NCI-H187 treated with DMSO at 0.1 percent for 48 hours (cell line): ENCODE results near the gene MMP25.
"Not testable (repeated sequence)": the region's sequence is repeated elsewhere in the genome, so short reads cannot be mapped to it uniquely, and the experiment has no call there.

Experiments used
- DNase-seq: peaks from one replicate; lab custom pipeline; 2025; lab: John Stamatoyannopoulos, UW

The MMP25 gene

DNA sequence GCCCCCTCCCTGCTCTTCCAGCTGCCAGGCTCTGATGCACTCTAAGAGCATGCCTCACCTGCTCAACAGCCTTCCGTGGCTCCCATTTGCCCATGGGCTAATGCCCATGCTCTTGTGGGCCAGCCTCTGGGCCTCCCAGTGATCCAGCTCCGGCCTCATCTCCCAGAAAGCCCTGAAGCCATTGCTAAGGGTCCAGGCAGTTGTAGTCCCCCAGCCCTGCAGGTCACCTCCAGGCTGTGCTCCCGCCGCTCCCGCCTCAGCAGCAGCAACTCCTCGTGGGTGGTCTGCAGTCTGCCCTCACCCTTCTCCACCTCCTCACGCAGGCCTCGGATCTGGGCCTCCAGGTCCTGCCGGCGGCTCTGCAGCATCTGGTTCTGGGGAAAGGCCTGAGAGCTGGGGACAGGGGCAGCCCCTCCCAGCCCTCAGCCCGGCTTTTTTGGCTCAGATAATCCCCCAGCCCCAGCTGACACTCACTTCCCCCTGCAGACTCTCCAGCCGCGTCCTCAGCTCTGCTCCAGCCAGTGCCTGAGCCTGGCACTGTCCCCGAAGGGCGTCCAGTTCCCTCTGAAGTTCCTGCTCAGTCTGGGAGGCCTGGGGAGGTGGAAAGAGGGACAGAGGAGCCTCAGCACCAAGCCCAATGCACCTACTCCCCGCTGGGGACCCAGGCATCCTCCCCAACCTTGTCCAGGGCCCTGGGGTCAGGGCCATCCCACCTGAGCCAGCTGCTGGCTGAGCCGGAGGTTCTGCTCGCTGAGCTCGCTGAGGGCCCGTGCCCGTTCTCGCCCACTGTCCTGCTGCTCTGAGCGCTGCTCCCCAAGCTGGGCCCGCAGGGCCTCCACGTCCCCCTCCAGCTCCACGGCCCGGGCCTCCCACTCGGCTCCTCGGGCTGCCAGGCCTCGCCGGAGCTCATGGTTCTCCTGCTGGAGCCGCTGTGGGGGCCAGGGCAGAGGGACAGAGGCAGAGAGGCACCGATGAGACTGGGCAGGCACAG is 15.8 kb upstream of the MMP25 start:
- DNase-seq: no peak

GRCh38 chr16:3032624-3033023 is 13.7 kb upstream of the MMP25 start:
- no peak for DNase-seq

DNA sequence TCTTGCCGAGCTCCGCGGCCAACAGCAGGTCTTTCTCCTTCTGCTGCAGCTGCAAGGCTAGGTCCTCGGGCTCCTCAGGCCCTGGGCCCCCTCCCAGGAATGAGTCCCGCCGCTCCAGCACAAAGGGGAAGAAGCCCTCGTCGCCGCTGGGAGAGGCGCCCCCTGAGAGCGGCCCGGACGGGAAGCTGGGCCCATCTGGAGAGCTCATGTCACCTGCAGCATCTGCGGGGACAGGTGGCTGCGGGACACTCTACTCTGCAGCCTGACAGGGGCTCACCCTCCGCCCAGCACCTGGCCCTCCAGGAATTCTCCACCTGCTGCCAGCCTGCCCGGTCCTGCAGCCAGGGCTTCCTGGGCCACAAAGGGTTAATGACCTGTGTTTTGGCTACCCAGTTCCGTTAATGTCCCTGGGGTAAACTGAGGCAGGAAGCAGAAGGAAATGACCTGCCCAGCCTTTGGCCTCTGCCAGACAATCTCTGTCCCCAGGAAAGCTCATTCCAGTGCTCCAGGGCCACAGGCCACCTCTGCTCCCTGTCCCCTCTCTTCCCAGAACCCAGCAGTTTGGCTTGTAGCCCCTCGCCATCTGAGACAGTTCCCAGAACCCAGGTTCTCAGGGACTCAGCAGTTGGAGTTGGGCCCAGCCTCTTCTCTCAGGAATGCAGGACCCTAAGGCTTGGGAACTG is 10.9 kb upstream of the MMP25 start:
- no peak for DNase-seq

DNA sequence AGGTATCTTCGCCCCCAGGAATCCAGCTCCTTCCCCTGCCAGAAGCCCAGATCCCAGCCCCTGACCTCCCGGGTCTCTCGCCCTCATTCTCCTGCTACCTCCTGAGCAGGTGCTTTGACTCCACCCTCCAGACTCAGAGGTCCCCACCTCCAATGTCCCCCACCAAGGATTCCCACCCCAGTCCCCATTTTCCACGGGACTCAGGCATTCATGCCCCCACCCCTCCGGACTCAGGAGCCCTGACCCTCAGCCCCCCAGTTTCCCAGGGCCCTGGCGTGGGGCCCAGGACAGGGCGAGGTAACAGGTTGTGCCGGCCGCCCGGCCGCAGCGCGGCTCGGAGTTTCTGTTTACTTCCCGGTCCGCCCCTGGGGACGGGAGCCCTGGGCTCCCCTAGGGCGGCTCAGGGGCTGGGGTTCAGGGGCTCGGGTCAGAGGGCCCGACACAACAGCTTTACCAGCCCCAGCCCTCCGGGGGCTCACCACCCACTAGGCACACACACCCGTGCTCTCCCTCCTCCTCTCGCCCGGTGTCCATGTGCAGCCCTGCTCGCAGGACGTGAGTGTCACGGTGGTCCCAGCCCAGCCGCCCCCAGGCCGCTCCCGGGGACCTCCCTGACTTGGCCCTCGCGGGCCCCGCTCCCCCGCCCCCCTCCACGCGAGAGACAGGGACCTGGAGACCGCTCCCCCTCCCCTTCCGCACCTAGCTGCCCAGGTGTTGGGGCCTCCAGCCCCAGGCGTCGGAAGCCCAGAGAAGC is 10.2 kb upstream of the MMP25 start:
- no peak for DNase-seq

DNA sequence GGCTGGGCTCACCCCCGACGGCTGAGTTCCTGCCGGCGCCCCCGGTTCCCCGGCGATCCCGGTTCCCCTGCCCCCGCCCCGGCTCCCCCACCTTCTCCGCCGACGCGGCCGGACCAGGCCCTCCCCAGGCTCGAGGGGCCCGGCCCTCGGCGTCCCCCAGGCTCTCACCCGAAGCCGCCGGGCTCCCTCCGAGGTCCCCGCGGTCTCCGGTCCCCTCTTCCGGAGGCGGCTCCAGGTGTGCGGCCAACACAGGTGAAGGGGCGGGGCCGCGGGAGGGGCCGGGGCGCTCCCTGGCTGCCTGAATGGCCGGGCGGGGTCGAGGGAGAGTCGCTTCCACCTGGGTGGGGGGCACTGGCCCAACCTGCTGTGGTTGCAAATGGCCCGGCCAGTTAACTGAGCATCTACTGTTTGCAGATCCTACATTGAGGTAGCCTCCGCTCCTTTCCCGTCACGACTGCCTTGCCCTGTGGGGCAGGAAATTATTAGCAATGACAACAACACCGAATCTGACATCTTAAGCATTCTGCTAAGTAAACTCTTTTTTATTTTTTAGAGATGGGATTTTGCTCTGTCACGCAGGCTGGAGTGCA is 9.5 kb upstream of the MMP25 start, which contains the start of gene BICDL2:
TSS of gene BICDL2 (minus strand) at position 219 of the 590 bp plus-strand sequence. CDS start 1,448 bp downstream, outside the sequence.
- no peak for DNase-seq

GRCh38 chr16:3038256-3038655 is 8.1 kb upstream of the MMP25 start:
- DNase-seq: no peak

DNA sequence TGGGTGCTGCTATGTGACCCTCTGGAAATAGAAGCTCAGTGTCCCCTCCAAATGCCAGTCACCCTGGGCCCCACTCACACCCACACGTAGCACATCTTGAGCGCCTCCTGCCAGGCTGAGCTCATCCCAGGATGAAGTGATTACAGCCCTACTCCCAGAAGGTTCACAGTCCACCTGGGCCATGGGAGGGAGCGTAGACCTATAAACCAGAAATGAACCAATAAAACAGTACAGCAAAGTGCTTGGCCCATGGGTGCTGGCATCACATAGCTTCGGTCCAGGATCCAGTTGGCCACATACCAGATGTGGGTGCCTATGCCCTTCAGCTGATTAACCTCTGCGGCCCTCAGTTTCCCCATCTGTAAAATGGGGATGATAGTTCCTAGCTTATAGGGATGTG is 7.5 kb upstream of the MMP25 start:
- no peak for DNase-seq

- no peak for DNase-seq
Measured at GRCh38 chr16:3042376-3042775, 4.0 kb upstream of the MMP25 start.

DNA sequence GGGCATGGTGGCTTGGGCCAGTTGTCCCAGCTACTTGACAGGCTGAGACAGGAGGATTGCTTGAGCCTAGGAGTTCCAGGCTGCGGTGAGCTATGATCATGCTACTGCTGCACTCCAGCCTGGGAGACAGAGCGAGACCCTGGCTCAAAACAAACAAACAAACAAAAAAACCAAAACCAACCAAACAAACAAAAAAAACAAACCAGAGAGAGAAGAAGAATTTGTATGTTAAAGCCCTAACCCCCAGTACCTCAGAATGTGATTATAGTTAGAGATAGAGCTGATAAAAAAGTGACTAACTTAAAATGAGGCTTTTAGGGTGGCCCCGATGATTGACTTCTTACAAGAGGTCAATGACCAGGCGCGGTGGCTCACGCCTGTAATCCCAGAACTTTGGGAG is 1.7 kb upstream of the MMP25 start:
- DNase-seq: no peak

GRCh38 chr16:3046641-3047386 is 453 bp downstream of the MMP25 start:
- DNase-seq: no peak

- no peak for DNase-seq
Measured at GRCh38 chr16:3047387-3047720, 993 bp downstream of the MMP25 start.

- DNase-seq: no peak
Measured at GRCh38 chr16:3049921-3050481, 3.6 kb downstream of the MMP25 start.

DNA sequence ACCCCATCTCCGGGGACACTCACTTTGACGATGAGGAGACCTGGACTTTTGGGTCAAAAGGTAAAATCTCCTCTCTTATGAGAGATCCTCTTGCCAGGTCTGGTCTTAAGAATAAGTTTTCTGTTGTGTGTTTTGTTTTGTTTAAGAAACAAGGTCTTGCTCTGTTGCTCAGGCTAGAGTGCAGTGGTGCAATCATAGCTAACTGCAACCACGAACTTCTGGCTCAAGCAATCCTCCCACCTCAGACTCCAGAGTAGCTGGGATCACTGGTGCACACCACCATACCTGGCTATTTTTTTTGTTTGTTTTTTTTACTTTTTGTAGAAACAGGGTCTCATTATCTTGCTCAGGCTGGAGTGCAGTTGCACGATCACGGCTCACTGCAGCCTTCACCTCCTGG is 4.1 kb downstream of the MMP25 start:
- no peak for DNase-seq

DNA sequence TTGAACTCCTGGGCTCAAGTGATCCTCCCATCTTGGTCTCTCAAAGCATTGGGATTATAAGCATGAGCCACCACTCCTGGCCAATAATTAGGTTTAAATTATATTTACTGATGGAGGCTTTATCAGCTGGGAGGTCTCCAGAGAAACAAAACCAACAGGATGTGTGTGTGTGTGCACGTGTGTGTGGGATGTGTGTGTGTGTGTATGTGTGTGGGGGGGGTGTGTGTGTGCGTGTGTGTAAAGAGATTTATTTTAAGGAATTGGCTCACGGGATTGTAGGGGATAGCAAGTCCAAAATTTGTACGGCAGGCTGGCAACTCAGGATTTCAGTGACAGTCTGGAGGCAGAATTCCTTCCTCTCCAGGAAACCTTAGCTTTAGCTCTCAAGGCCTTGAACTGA is 4.6 kb downstream of the MMP25 start:
- no peak for DNase-seq

DNA sequence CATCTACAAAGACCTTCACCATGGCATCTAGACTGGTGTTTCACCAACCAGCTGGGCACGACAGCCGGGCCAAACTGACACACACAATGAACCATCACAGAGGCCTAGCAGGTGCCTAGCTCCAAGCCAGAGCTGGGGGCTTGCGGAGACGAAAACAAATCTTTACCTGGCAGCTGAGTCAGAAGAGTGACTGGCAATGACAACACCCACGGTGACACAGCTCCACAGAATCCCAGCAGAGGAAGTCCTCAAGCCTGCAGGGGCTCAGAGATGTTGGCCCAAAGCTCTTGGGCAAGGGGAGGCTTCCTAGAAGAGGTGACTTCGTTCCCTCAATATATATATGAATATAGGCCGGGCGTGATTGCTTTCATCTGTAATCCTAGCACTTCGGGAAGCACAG is 5.1 kb downstream of the MMP25 start:
- DNase-seq: no peak

DNA sequence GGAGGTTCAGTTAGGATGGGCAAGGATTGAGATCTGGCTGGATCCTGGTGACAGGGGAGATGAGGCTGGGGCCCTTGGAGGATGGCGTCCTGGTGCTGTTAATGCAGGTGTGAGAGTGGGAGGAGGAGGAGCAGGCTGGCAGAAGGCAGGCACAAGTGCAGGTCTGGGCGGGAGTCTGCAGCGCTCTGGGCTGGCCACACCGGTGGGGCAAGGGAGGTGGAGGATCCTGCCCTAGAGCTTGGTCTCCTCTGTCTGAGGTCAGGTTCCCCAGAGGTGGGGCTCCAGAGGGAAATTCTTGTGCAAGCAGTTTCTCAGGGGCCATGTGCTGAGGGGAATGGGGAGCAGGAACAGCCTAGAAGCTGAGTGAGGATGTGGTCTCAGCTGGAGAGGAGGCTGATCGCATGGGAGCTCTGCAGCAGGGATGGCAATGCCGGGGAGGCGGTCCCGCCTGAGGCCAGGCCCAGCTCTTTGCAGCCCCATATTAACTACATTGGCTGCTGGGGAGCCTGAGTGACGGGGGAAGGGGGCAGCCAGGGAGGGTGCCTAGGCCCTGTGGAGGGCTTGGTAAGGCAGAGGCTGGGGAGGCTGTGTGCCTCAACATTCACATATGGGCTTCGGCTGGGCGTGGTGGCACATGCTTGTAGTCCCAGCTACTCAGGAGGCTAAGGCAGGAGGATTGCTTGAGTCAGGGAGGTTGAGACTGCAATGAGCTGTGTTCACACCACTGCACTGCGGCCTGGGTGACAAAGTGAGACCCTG is 6.4 kb downstream of the MMP25 start:
- DNase-seq: not testable (repeated sequence)

- not testable (repeated sequence) for DNase-seq
Measured at GRCh38 chr16:3053330-3053710, 7.0 kb downstream of the MMP25 start.

- DNase-seq: no peak
Measured at GRCh38 chr16:3054965-3055733, 8.8 kb downstream of the MMP25 start.

DNA sequence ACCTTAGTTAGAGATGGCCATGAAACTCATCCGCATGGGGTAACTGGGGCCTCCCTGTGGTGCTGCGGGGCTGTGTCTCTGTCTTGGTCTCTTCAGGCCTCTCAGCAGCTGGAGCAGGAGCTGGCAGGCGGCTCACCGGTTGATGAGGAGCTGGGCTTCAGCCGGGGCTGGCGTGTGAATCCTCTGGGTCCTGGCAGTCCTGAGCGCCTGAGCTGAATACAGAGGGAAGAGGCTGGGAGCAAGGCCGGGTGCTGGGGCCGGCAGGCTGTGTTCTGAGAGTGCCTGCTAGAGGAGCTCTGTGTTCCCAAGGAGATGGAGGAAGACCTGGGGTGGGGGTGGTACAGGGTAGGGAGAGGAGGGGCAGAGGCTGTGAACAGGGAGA is 9.4 kb downstream of the MMP25 start:
- DNase-seq: not testable (repeated sequence)
